Measurements from ENCODE around the gene SAMD4B. TPM values are rescaled to one million over a fixed set of nuclear protein-coding genes. Genes with fewer than 3 reads are reported as not detected.

SAMD4B gene
- total and polyA plus RNA-seq, 2 experiments from 2014 or later, result 104 to 172 TPM

DNA sequence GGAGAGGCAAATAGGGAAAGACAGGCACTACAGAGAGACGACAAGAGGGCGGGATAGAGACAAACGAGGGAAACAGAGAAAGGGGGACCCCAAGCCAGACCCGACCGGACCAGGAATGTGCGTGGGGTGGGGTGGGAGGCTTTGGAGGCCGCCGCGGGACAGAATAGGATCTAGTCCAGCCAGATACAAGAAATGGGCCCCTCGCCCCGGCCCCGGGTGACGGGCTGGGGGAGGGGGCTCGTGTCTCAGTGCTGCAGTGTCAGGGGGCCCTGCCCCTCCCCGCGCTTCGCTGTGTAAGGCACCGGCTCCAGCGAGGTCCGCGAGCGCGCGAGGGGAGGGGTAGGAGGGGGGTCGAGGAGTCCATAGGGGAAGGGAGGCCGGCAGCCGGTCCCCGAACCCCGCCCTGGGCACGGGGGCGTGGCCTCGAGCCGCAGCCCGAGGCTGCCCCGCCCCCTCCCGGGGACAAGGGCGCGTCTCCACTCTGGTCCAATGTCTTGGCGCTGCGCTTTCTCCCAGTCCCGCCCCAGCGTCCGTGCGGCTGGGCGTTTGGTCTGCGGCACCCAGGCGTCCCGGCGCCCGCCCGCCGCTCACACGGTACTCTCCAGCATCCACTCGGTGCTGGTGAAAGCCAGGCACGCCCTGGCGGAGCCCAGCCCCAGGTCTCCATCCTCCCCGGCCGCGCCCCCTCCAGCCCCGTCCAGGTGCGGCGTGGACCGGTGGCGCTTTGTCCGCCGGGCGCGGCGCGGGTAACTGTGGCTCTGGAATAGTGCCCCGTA lies 35.0 kb upstream of the SAMD4B start (continued):
- TF ChIP-seq, protein P1, sequence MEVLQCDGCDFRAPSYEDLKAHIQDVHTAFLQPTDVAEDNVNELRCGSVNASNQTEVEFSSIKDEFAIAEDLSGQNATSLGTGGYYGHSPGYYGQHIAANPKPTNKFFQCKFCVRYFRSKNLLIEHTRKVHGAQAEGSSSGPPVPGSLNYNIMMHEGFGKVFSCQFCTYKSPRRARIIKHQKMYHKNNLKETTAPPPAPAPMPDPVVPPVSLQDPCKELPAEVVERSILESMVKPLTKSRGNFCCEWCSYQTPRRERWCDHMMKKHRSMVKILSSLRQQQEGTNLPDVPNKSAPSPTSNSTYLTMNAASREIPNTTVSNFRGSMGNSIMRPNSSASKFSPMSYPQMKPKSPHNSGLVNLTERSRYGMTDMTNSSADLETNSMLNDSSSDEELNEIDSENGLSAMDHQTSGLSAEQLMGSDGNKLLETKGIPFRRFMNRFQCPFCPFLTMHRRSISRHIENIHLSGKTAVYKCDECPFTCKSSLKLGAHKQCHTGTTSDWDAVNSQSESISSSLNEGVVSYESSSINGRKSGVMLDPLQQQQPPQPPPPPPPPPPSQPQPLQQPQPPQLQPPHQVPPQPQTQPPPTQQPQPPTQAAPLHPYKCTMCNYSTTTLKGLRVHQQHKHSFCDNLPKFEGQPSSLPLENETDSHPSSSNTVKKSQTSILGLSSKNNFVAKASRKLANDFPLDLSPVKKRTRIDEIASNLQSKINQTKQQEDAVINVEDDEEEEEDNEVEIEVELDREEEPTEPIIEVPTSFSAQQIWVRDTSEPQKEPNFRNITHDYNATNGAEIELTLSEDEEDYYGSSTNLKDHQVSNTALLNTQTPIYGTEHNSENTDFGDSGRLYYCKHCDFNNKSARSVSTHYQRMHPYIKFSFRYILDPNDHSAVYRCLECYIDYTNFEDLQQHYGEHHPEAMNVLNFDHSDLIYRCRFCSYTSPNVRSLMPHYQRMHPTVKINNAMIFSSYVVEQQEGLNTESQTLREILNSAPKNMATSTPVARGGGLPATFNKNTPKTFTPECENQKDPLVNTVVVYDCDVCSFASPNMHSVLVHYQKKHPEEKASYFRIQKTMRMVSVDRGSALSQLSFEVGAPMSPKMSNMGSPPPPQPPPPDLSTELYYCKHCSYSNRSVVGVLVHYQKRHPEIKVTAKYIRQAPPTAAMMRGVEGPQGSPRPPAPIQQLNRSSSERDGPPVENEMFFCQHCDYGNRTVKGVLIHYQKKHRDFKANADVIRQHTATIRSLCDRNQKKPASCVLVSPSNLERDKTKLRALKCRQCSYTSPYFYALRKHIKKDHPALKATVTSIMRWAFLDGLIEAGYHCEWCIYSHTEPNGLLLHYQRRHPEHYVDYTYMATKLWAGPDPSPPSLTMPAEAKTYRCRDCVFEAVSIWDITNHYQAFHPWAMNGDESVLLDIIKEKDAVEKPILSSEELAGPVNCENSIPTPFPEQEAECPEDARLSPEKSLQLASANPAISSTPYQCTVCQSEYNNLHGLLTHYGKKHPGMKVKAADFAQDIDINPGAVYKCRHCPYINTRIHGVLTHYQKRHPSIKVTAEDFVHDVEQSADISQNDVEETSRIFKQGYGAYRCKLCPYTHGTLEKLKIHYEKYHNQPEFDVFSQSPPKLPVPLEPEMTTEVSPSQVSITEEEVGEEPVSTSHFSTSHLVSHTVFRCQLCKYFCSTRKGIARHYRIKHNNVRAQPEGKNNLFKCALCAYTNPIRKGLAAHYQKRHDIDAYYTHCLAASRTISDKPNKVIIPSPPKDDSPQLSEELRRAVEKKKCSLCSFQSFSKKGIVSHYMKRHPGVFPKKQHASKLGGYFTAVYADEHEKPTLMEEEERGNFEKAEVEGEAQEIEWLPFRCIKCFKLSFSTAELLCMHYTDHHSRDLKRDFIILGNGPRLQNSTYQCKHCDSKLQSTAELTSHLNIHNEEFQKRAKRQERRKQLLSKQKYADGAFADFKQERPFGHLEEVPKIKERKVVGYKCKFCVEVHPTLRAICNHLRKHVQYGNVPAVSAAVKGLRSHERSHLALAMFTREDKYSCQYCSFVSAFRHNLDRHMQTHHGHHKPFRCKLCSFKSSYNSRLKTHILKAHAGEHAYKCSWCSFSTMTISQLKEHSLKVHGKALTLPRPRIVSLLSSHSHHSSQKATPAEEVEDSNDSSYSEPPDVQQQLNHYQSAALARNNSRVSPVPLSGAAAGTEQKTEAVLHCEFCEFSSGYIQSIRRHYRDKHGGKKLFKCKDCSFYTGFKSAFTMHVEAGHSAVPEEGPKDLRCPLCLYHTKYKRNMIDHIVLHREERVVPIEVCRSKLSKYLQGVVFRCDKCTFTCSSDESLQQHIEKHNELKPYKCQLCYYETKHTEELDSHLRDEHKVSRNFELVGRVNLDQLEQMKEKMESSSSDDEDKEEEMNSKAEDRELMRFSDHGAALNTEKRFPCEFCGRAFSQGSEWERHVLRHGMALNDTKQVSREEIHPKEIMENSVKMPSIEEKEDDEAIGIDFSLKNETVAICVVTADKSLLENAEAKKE (CRISPR knock-in tag; IDR thresholded peaks at IDR 0.05), result no peak
- TF ChIP-seq STAT1 (IDR thresholded peaks at IDR 0.05; ENCODE audit: unreplicated experiment), result no peak

DNA sequence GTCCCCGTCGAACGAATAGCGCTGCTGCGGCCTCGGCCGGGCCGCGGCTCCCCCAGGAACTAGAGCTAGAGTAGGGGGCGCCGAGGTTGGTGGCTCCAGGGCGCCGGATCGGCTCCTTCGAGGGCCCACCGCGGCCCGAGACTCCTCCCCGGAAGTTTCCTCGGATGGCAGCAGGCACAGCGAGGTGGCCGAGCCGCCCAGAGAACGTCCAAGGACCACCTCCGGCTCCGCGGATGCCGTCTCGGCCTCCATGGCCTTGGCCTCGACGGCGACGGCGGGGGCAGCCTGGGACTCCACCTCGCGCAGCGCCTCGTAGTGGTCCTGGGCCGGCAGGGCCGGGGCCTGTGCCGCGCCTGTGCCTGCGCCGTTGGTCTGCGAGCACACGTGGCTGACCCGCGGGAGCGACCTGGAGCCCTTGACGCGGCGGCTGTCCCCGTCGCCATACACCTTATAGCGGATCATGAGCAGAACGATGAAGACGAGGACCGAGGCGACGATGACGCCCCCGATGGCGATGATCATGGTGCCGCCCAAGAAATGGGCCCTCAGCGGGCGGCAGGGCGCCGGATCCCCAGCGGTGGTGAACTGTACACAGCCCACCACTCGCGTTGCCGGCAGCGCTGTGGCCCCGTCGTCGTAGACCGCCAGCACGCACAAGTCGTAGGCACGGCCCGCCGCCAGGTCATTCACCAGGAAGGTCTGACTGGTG lies 34.2 kb upstream of the SAMD4B start:
- Histone ChIP-seq H3K27me3 (ENCODE audit: insufficient read depth) (peaks cover 23% of the 10 kb centered on the region), H3K4me2 (peak overlapping the region; percentile 95), H3F3A (replicated peaks; ENCODE audit: low read depth) (peaks cover 11% of the 10 kb centered on the region), H3K27ac (ENCODE audit: low read depth) (no peak overlapping the region), H3K9me2 (ENCODE audit: insufficient read depth) (no peaks in the 10 kb centered on the region), H3K79me2 (replicated peaks; ENCODE audit: insufficient read depth) (no peaks in the 10 kb centered on the region), H3K4me3 (peak overlapping the region; percentile 88), H2AFZ (peak overlapping the region; percentile 93), H3K4me1 (ENCODE audit: insufficient read depth) (peaks cover 28% of the 10 kb centered on the region), H4K20me1 (replicated peaks; ENCODE audit: insufficient read depth) (peaks cover 6% of the 10 kb centered on the region; the same call in 1 of the 2 replicates), H3K36me3 (ENCODE audit: insufficient read depth) (0 out of 2 replicates have a peak, but pooled peaks cover 3% of the 10 kb centered on the region)
- peaks cover 45% of the 10 kb centered on the region for H3K4me1 Mint-ChIP-seq
- H3K27ac Mint-ChIP-seq, result no peak overlapping the region
- no peaks in the 10 kb centered on the region; the same call in 2 of the 3 replicates for H3K9me3 Mint-ChIP-seq
- peak; percentile 53 for ATAC-seq
- H3K4me3 Mint-ChIP-seq, result peak overlapping the region; percentile 68
- peaks cover 5% of the 10 kb centered on the region for H3K36me3 Mint-ChIP-seq (ENCODE audit: low read depth)
- peak; percentile 74 for DNase-seq (ENCODE audit: low spot score)
- TF ChIP-seq, protein P2, sequence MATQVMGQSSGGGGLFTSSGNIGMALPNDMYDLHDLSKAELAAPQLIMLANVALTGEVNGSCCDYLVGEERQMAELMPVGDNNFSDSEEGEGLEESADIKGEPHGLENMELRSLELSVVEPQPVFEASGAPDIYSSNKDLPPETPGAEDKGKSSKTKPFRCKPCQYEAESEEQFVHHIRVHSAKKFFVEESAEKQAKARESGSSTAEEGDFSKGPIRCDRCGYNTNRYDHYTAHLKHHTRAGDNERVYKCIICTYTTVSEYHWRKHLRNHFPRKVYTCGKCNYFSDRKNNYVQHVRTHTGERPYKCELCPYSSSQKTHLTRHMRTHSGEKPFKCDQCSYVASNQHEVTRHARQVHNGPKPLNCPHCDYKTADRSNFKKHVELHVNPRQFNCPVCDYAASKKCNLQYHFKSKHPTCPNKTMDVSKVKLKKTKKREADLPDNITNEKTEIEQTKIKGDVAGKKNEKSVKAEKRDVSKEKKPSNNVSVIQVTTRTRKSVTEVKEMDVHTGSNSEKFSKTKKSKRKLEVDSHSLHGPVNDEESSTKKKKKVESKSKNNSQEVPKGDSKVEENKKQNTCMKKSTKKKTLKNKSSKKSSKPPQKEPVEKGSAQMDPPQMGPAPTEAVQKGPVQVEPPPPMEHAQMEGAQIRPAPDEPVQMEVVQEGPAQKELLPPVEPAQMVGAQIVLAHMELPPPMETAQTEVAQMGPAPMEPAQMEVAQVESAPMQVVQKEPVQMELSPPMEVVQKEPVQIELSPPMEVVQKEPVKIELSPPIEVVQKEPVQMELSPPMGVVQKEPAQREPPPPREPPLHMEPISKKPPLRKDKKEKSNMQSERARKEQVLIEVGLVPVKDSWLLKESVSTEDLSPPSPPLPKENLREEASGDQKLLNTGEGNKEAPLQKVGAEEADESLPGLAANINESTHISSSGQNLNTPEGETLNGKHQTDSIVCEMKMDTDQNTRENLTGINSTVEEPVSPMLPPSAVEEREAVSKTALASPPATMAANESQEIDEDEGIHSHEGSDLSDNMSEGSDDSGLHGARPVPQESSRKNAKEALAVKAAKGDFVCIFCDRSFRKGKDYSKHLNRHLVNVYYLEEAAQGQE (IDR thresholded peaks at IDR 0.05; ENCODE audit: unreplicated experiment), result no peak
- TF ChIP-seq POLR2AphosphoS5 (IDR thresholded peaks at IDR 0.05; ENCODE audit: low read depth) (peak; percentile 86), CREB1 (CRISPR knock-in tag; IDR thresholded peaks at IDR 0.05; ENCODE audit: low read depth) (0 out of 2 replicates have a peak, but pooled peaks have one; percentile 6)
- TF ChIP-seq, protein P3, sequence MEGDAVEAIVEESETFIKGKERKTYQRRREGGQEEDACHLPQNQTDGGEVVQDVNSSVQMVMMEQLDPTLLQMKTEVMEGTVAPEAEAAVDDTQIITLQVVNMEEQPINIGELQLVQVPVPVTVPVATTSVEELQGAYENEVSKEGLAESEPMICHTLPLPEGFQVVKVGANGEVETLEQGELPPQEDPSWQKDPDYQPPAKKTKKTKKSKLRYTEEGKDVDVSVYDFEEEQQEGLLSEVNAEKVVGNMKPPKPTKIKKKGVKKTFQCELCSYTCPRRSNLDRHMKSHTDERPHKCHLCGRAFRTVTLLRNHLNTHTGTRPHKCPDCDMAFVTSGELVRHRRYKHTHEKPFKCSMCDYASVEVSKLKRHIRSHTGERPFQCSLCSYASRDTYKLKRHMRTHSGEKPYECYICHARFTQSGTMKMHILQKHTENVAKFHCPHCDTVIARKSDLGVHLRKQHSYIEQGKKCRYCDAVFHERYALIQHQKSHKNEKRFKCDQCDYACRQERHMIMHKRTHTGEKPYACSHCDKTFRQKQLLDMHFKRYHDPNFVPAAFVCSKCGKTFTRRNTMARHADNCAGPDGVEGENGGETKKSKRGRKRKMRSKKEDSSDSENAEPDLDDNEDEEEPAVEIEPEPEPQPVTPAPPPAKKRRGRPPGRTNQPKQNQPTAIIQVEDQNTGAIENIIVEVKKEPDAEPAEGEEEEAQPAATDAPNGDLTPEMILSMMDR (conservative IDR thresholded peaks at IDR 0.05; ENCODE audit: low read depth in 2 of 2), result peak in 1 of 2 experiments; percentile 44; a peak in 2 of 4 replicates
- H3K27me3 Mint-ChIP-seq (ENCODE audit: insufficient read depth, low read depth, poor library complexity), result peaks cover 29% of the 10 kb centered on the region

Data from GM23338 (cell line).